GM21526 (cell line): Measurements from ENCODE around the gene SRRM5.
"Not testable (repeated sequence)": the region's sequence is repeated elsewhere in the genome, so short reads cannot be mapped to it uniquely, and the experiment has no call there.

Source experiments
- ATAC-seq: cut with Tn5 transposase; IDR thresholded peaks from one replicate; pipeline ENCODE4 v1.9.1; 2021; ENCODE audit warnings: moderate library complexity; ENCODE audit not compliant: unreplicated experiment, low FRiP score

SRRM5 gene

GRCh38 chr19:43612374-43612773 is 486 bp downstream of the SRRM5 start:
- no peak for ATAC-seq

- no peak for ATAC-seq
These were observed 4.4 kb downstream of the SRRM5 start for GRCh38 chr19:43616306-43616705.

- no peak for ATAC-seq
These were observed 5.1 kb downstream of the SRRM5 start for GRCh38 chr19:43616954-43617353.

- ATAC-seq, result peak; percentile 21
These were observed 7.0 kb downstream of the SRRM5 start for GRCh38 chr19:43618921-43619261.

GRCh38 chr19:43619262-43620060 is 7.6 kb downstream of the SRRM5 start, which contains the start of gene ZNF428:
ZNF428 (minus strand) TSS chr19:43619629; CDS start chr19:43614304, 5,325 bp downstream.
- peak; percentile 59 for ATAC-seq

- no peak for ATAC-seq
These were observed 8.4 kb downstream of the SRRM5 start for GRCh38 chr19:43620061-43621001.

GRCh38 chr19:43622070-43622469 is 10.2 kb downstream of the SRRM5 start:
- no peak for ATAC-seq

GRCh38 chr19:43622956-43623355 is 11.1 kb downstream of the SRRM5 start:
- ATAC-seq, result no peak

GRCh38 chr19:43623889-43624670 is 12.2 kb downstream of the SRRM5 start:
- ATAC-seq, result no peak

- peak; percentile 57 for ATAC-seq
These were observed 13.0 kb downstream of the SRRM5 start for GRCh38 chr19:43624933-43625332.

GRCh38 chr19:43625918-43626579 is 14.2 kb downstream of the SRRM5 start:
- no peak for ATAC-seq

GRCh38 chr19:43626838-43627237 is 14.9 kb downstream of the SRRM5 start:
- ATAC-seq, result no peak

- no peak for ATAC-seq
These were observed 16.9 kb downstream of the SRRM5 start for GRCh38 chr19:43628646-43629326.

- ATAC-seq, result no peak
These were observed 19.6 kb downstream of the SRRM5 start for GRCh38 chr19:43631491-43631890.

- no peak for ATAC-seq
These were observed 21.6 kb downstream of the SRRM5 start for GRCh38 chr19:43633520-43633919.

GRCh38 chr19:43634068-43634467 is 22.2 kb downstream of the SRRM5 start:
- ATAC-seq, result no peak

GRCh38 chr19:43634506-43634871 is 22.6 kb downstream of the SRRM5 start:
- no peak for ATAC-seq

- no peak for ATAC-seq
These were observed 23.1 kb downstream of the SRRM5 start for GRCh38 chr19:43634872-43635560.

- not testable (repeated sequence) for ATAC-seq
These were observed 23.7 kb downstream of the SRRM5 start for GRCh38 chr19:43635561-43635940.
